OCI-LY7 (cell line): ENCODE measurements around the gene KRT6B.

Source experiments
- EZH2phosphoT487 ChIP-seq: fragments of 200-600 bp; sonication (generic); IDR thresholded peaks from 2 replicates; pipeline ENCODE4 v1.6.1; 2018; ENCODE audit warnings: low read depth, borderline replicate concordance, mild to moderate bottlenecking, mixed run types, antibody characterized with exemption, low read length, moderate library complexity, mixed read lengths
- TF ChIP-seq, protein P1 (sequence below): fragments of 200-600 bp; sonication (generic); conservative IDR thresholded peaks from 2 replicates; pipeline ENCODE4 v1.5.1; 2014; ENCODE audit warnings: mild to moderate bottlenecking, antibody characterized with exemption, low read length, moderate library complexity, mixed read lengths

DNA sequence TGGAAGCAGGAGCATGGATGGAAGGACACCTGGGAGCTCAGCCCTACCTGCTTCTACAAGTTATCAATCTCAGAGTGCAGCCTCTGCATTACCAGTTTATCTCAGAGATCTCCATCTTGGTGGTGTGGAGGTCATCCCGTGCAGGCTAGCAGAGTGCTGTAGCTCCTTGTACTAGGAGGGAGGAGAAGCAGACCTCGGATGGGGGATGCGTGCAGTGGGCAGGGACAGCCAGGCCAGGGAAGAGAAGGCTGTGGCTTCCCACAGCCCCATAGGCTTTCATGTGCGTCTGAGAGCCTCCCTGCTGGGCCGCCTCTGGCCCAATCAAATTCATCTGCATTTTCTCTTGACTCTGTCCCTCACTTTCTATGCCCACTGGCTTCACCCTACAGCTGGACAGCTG is 37.0 kb downstream of the KRT6B start:
- TF ChIP-seq, protein P1, sequence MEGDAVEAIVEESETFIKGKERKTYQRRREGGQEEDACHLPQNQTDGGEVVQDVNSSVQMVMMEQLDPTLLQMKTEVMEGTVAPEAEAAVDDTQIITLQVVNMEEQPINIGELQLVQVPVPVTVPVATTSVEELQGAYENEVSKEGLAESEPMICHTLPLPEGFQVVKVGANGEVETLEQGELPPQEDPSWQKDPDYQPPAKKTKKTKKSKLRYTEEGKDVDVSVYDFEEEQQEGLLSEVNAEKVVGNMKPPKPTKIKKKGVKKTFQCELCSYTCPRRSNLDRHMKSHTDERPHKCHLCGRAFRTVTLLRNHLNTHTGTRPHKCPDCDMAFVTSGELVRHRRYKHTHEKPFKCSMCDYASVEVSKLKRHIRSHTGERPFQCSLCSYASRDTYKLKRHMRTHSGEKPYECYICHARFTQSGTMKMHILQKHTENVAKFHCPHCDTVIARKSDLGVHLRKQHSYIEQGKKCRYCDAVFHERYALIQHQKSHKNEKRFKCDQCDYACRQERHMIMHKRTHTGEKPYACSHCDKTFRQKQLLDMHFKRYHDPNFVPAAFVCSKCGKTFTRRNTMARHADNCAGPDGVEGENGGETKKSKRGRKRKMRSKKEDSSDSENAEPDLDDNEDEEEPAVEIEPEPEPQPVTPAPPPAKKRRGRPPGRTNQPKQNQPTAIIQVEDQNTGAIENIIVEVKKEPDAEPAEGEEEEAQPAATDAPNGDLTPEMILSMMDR, result no peak
- TF ChIP-seq EZH2phosphoT487, result no peak
